HuH-7.5 (cell line): ENCODE data around the gene RIN1.
A peak's percentile ranks its signal among the peaks of the same experiment; 100 is the strongest.
"Not testable (repeated sequence)": the region's sequence is repeated elsewhere in the genome, so short reads cannot be mapped to it uniquely, and the experiment has no call there.

Experiments used
- DNase-seq: peaks from one replicate; pipeline ENCODE4 v3.0.0; 2011; ENCODE audit warnings: low spot score

RIN1 gene

GRCh38 chr11:66336234-66337102, at the start of gene RIN1:
TSS of gene RIN1 (minus strand) at chr11:66336434. CDS start at chr11:66336402, 32 bp downstream.
- peak; percentile 99 for DNase-seq

- not testable (repeated sequence) for DNase-seq
These were observed 48.1 kb upstream of the RIN1 start for GRCh38 chr11:66384316-66384715.

GRCh38 chr11:66380264-66380663, 44.0 kb upstream of the RIN1 start:
- not testable (repeated sequence) for DNase-seq

GRCh38 chr11:66373690-66374287, 37.6 kb upstream of the RIN1 start:
- DNase-seq, result not testable (repeated sequence)

GRCh38 chr11:66373265-66373664, 37.0 kb upstream of the RIN1 start:
- no peak for DNase-seq

GRCh38 chr11:66371627-66372415, 35.6 kb upstream of the RIN1 start, which contains the start of gene SLC29A2:
TSS of gene SLC29A2 (minus strand) at chr11:66371760. CDS start at chr11:66371591, 169 bp downstream.
- DNase-seq, result peak; percentile 99

- no peak for DNase-seq
These were observed 33.0 kb upstream of the RIN1 start for GRCh38 chr11:66369073-66369894.

- no peak for DNase-seq
These were observed 32.2 kb upstream of the RIN1 start for GRCh38 chr11:66368484-66368883.

- DNase-seq, result no peak
These were observed 31.5 kb upstream of the RIN1 start for GRCh38 chr11:66367561-66368312.

GRCh38 chr11:66366844-66367477, 30.7 kb upstream of the RIN1 start:
- DNase-seq, result peak; percentile 57

GRCh38 chr11:66365711-66366619, 29.7 kb upstream of the RIN1 start:
- peak; percentile 64 for DNase-seq

- peak; percentile 62 for DNase-seq
These were observed 28.9 kb upstream of the RIN1 start for GRCh38 chr11:66365166-66365565.

- DNase-seq, result peak; percentile 98
These were observed 27.7 kb upstream of the RIN1 start for GRCh38 chr11:66363805-66364535.

GRCh38 chr11:66363187-66363601, 27.0 kb upstream of the RIN1 start:
- DNase-seq, result peak; percentile 56

GRCh38 chr11:66362481-66363147, 26.4 kb upstream of the RIN1 start:
- no peak for DNase-seq

GRCh38 chr11:66361502-66361941, 25.3 kb upstream of the RIN1 start:
- peak; percentile 57 for DNase-seq

GRCh38 chr11:66360406-66361073, 24.3 kb upstream of the RIN1 start:
- peak; percentile 28 for DNase-seq
